GM18520 (cell line): Measurements from ENCODE around the gene EFNA1.

Source experiments
- ATAC-seq: cut with Tn5 transposase; IDR thresholded peaks from one replicate; pipeline ENCODE4 v1.9.1; 2021; ENCODE audit not compliant: unreplicated experiment

The EFNA1 gene, protein sequence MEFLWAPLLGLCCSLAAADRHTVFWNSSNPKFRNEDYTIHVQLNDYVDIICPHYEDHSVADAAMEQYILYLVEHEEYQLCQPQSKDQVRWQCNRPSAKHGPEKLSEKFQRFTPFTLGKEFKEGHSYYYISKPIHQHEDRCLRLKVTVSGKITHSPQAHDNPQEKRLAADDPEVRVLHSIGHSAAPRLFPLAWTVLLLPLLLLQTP

DNA sequence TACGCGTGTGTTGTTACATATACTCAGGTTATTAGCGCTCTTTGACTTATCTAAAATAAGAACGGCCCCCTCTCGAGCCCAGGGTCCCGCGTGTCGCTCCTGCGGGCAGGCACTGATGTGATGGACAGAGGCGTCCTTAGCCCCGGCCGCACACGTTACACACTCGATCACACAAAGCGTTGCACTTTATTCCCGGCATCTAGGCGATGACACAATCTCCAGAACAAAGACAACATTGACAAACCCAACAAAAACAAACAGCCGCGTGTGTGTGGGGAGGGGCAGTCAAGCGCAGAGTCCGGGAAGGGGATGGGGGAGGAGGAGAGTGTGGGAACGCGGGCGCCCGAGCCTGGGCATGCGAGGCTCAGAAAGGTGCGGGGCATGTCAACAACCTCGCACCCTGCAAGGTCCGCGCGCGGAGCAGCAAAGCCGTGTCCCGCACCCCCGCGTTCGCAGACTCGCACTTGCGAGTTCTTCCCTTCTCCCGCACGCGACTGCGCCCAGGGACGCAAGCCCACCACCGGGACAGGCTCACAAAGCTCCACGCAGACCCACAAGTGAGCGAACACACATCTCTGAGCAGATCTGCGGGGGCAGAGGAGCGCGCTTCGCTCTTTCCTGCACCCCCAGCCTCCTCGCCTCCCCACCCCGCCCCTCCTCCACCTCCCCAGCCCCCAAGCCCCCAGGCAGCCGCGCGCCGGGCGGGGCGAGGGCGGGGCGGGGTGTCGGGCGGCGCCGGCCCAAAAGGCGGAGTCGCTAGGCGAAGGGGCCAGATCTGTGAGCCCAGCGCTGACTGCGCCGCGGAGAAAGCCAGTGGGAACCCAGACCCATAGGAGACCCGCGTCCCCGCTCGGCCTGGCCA lies at the start of gene EFNA1:
Gene EFNA1, plus strand, starts transcription at position 772 of the 862 bp plus-strand sequence. CDS start 102 bp downstream, outside the sequence.
- no peak for ATAC-seq

DNA sequence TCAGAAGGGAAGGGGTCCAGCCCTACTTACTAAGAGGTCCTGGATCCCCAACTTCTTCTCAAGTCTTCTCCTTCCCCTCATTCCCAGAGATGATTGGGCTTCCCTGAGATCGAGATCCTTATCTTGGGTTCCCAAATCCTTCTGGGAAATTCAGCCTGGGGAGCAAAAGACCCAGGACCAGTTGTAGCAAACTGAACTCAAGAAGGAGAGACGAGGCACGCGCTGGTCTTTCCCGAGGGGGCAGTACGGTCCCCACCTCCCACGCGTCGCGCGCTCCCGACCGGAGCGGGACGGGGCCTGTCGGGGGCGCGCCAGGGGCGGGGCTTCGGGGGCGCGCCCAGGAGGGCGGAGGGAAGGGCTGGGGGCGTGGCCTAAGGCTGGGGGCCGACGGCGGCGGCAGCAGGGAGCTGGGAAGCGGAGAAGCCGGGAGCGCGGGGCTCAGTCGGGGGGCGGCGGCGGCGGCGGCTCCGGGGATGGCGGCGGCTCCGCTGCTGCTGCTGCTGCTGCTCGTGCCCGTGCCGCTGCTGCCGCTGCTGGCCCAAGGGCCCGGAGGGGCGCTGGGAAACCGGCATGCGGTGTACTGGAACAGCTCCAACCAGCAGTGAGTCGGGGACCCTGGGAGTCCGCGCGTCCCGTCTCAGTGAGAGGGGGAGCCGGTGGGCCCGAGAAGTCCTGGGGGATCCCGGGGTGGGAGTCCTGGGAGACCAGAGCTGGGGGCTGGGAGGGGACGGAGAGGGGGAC lies 49.0 kb upstream of the EFNA1 start, which contains the start of gene EFNA3:
Gene EFNA3, plus strand, starts transcription at position 369 of the 741 bp plus-strand sequence. Its CDS starts 105 bp downstream, at position 474.
- ATAC-seq, result no peak

DNA sequence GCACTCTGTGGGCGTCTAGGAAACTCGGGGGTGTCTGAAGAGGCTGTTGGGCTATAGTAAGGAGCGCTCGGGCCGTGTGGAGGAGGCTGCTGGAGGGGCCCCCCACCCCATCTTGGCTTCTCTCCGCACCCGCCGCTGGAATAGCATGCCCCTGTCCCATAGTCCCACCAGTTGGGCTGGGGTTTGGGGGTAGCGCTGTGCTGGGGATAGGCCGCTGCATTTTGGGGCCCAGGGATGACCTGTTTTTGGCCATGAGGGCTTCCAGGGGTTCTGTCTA lies 48.5 kb upstream of the EFNA1 start:
- ATAC-seq, result no peak

DNA sequence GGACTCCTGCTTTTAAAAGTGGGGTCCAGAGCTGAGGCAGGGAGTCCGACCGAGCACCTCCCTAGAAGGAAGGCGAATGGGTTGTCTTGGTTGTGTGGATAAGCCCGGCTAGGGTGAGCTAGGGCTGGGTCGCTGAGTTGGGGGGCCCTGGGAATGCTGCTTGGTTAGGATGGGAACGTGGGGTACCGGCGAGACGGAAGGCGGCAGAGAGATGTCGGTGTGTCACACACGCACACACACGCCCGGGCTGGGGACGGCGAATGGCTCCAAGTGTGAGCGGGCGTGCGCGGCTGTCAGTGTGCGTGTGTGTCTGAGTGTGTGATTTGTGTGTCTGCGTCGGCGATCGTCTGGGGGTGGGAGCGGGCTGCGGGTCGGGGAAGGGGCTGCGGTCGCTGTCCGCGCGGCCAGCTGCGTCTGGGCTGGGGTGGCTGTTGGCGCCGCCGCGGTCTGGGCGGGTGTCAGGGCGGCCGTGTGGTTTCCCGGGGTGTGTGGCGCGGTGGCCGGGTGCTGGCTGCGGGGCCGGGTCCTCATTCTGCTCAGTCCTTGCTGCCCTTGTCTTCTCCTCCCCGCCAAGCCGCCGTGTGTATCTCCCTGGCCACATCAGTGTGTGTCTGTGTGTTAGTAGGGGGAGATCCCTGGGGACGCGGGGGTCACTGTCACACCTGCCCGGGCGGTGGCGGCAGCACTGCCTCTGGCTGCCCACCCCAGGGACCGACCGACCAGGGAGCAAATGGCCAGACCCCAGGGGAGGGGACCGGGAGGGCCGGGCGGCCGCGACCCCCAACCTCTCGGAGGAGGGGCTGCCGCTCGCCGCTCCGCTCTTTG lies 48.0 kb upstream of the EFNA1 start:
- ATAC-seq, result no peak

DNA sequence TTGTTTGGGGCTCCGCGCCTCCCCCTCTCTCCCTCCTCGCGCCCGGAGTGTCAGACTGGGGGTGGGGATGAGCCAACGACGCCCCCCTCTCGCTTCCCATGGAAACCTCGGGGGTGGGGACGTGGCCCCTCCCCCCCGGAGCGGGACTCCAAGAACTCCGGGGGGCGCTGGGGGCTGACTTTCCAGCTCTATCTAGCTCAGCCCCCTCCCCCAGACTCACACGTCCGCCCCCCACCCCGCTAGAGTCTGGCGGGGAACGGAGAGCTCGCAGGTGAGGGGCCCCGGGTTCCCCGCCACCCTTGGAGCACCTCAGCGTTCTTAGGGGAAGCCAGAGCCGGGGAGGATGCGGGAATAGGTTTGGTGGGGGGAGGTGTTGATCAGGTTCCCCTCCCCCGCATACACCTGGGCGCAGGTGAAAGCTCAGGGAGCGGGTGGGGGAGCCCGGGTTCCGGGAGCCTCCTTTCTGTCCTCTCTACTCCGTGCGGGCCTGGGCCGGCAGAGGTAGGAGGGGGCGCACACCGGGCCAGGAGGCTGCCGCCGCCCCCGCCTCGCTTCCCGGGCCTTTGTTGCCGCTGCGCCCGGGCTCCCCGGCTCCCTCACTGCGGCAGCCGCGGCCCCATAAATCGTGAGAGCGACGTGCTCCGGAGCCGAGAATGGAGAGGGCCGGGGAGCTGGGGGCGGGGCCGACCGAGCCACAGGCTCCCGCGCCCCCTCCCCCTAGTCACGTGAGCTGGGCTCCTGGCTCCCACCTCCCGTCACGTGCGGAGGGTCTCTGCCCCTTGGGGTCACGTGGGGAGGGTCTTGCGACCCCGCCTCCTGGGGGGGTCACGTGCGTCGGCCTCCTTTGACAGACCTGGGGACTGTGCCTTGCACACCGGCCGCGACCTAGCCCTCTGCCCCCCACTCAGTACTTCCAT lies 47.1 kb upstream of the EFNA1 start:
- no peak for ATAC-seq

DNA sequence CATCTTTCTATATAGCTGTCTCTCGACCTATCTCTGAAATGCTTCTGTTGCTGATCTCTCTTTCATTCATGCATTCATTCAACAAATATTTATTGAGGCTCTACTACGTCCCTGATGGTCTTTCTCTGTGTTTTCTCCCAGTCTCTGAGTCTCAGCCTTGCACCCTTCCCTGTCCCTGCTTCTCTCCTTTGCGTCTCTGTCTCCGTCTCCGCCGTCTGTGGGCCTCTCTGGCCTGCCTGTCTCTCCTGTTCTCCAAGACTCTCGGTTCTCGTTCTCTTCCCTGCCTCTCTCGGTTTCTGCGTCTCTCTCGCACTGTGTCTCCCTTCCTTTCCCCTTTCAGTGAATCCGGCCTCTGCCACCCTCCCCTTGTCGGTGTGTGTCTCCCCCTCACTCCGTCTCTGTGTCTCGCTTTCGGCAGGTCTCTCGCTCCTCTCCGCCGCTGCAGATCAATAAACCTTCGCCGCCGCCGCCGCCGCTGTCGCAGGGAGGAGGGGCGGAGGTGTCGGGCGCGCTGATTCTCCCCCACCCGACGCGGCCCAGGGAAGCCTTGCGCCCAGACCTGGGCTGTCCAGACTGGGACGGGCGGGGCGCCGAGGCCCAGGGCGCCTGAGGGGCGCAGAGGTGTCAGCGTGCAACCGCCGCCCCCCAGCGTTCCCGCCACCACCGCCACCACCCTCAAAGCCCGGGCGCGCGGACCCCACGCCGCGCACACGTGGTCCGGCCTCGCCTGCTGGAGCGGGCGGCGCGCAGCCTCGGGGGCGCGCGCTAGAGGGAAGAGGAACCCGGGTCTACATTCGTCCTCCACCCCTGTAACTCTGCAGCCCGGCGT lies 46.0 kb upstream of the EFNA1 start:
- ATAC-seq, result no peak

DNA sequence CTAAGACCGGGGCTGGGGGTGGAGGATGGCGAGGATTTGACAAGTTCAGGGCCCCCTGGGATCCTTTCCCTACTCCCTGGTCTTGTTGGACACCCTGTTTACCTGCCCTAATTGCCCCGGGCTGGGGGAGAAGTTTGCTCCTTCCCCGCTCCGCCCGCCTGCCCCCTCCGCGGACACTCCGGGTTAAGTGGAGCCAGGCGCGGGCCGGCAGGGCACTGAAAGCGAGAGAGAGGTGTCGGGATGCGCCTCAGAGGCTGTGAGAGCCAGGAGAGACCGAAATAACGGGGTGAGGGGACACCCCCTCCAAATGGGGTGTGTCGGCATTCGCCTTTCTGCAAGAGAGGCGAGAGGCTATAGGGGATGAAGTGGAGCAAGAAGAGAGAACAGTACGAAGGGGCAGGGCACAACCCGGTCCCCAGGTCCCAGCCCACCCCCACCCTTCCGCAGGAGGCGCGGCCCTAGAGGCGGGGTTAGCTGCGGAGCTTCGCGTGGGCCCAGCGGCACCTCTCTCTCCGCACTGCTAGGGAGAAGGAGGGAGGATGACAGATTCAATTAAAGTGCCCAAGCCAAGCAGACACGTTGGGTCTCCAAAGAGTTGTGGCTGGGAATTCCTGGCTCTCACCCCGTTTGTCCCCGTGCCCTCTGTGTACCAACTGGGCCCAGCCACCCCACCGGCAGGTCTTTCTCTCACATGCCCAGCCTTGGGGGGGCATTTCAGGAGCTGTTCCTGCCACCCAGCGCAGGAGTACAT lies 45.2 kb upstream of the EFNA1 start:
- ATAC-seq, result no peak

DNA sequence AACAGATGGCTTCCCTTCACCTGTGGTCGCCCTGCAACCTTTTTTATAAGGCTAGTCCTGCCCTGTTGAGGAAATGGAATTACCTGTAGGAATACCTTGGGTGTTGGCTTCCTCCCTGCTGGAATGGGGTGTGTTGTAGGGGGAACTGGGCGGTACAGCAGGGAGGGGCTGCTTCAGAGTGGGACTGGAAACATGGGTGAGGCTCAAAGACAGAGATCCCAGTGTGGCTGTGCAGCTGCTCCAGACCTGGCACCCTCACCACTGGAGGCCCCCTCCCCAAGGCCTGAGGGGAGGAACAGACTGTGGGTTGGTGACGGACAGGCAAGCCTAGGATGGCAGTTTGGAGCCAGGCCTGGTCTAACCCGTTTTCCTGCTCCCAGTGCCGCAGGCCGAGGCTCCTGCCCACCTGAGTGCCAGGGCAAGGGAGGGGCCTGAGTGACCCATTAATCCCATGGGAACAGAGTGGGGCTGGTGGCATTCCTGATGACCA lies 44.6 kb upstream of the EFNA1 start:
- no peak for ATAC-seq

DNA sequence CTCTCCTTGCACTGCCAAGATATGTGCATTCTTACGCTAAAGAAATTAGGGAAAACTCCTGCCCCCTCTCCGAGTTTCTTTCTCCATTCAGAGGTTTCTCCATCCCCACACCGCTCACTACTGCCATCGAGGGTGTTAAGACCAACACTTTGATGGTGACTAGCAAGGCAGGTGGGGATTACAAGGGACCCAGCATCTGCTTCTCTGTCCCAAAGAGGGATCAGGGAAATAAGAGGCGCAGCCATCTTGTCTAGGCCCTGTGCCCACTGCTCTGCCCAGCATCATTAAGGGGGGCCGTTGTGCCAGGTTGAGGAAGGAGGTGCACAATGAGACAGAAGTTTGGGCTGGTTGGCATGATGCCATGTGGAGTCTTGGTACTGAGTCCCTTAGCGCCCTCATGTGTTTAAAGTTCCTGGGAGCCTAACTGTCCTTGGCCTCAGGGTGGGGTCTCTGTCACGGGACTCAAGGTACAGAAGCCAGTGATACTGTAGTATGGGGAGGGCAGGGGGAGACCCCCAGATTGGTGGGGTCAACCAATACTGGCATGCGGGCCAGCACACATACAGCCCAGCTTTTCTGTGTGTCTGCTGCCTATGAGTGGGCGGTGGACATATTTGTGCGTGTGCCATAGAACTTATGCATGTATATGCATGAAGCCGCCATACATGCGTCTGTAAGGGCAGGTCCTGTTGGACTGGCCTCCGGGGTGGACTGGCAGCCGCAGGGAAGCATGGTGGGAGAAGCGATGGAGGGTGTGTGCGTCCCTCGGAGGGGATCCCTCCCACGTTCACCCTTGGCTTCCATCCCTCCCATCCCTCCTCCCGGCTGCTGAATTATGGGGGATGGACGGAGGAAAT lies 43.6 kb upstream of the EFNA1 start:
- no peak for ATAC-seq

DNA sequence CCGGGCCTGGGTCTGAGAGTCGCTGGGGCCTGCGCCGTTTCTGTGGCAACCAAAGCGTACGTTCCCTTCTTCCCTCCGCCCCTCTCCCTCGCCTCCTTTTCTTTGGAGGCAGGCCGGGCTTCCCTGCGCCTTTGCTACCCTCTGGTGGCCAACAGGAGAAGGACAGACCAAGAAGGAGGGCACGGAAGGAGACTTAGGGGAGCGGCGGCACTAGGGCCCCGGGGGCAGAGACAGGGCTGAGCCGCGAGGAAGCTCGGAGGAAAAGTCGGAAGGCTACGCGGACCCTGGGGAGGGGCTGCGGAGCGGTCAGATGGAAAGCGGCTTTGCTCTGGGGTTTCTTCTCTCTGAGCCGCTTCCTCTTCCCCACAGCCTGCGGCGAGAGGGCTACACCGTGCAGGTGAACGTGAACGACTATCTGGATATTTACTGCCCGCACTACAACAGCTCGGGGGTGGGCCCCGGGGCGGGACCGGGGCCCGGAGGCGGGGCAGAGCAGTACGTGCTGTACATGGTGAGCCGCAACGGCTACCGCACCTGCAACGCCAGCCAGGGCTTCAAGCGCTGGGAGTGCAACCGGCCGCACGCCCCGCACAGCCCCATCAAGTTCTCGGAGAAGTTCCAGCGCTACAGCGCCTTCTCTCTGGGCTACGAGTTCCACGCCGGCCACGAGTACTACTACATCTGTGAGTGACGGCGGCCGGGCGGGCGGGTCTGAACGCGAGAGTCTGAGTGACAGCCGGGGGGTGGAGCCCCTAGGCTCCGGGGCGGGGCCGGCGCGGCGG lies 42.8 kb upstream of the EFNA1 start:
- ATAC-seq, result peak; percentile 65

DNA sequence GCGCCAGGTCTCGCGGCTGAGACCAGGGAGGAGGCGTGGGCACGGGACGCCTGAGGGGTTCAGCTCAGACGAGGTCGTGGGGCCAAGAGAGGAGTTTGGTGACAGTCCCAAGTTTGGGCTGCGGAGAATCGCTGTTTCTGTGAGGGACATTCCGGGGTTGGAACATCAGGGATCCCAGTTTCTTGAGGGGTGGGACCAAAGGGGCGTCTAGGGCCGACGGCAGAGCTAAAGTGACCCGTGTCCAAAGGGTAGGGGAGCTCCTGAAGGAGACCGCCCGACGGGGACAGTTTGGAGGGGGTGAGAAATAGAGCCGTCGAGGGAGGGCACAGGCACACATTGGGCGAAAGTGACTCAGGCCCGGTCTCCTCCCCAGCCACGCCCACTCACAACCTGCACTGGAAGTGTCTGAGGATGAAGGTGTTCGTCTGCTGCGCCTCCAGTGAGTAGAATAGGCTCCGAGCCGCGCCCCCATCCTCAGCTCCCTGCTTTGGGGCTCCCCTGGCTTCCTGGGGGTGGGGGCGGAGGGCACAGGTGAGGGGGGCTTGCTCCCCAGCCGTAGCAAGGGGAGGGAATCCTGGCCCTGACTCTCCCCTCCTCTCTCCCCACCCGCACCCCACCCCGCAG lies 42.1 kb upstream of the EFNA1 start:
- ATAC-seq, result no peak

DNA sequence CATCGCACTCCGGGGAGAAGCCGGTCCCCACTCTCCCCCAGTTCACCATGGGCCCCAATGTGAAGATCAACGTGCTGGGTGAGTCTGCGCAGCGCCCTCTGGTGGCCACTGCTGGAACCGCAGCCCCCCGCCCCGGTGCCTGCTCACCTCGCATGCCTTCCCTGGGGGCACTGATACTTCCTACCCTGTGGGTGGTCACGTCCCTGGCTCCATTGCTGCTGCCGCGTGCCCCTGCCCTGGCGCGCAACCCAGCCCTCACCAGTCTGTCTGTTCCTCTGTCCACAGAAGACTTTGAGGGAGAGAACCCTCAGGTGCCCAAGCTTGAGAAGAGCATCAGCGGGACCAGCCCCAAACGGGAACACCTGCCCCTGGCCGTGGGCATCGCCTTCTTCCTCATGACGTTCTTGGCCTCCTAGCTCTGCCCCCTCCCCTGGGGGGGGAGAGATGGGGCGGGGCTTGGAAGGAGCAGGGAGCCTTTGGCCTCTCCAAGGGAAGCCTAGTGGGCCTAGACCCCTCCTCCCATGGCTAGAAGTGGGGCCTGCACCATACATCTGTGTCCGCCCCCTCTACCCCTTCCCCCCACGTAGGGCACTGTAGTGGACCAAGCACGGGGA lies 41.4 kb upstream of the EFNA1 start:
- ATAC-seq, result no peak

DNA sequence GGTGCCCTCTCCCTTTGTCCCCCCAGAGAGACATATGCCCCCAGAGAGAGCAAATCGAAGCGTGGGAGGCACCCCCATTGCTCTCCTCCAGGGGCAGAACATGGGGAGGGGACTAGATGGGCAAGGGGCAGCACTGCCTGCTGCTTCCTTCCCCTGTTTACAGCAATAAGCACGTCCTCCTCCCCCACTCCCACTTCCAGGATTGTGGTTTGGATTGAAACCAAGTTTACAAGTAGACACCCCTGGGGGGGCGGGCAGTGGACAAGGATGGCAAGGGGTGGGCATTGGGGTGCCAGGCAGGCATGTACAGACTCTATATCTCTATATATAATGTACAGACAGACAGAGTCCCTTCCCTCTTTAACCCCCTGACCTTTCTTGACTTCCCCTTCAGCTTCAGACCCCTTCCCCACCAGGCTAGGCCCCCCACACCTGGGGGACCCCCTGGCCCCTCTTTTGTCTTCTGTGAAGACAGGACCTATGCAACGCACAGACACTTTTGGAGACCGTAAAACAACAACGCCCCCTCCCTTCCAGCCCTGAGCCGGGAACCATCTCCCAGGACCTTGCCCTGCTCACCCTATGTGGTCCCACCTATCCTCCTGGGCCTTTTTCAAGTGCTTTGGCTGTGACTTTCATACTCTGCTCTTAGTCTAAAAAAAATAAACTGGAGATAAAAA lies 40.7 kb upstream of the EFNA1 start:
- no peak for ATAC-seq

DNA sequence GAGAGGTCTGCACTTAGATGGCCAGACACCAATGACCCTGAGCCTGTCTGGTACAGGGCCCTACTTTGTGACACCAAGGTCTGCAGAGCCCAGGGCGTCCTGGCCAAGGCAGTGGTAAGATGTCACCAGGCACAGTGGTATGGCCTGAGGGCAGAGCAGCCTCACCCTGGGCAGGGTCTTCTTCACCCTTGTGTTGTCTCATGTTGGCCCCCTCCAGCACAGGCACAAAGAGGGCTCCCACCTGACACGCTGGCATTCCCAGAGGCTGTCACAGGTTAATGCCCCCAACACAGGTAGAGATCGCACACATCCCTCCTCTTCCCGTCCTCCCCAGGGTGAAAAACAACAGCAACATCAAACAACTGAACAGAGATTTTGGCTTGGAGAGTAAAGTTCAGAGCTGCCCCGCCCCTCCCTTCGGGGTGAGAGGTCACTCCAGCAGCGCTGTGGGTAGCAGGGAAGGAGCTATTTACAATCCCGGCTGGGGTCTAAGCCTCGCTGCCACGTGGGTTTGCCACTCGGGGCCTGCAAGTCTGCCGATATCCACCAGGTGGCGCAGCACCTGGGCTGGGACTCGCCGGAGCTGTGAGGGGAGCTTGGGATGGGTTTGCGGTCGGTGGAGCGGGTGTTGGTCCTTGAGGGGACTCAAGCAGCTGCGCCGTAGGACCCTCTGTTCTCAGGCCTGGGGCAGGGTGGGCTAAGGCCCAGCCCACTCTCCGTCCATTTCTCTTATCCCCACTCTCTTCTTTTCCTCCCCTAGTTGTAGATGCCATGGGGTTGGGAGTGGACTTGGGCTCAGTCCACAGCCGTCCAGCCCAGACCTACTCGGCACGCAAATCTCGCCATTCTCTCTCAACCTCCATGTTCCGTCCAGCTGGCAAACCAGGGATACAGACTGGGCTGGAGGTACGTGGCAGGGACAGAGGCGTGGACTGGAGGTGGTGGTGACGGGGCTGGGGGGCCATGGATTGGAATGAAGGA lies 36.3 kb upstream of the EFNA1 start:
- ATAC-seq, result no peak
